Naive thymus-derived CD4-positive, alpha-beta T cell (primary cell): ENCODE data around the gene IFNL4. TPM values are rescaled to one million over a fixed set of nuclear protein-coding genes. Genes with fewer than 3 reads are reported as not detected.

Experiments
- ATAC-seq: fragments of 150-1000 bp; cut with Tn5 transposase; 2 replicates; pipeline ENCODE4 v1.10.0; 2021; ENCODE audit warnings: mild to moderate bottlenecking, moderate library complexity
- CTCF ChIA-PET: fragments of 350-600 bp; sonication (Branson Sonifier 250); formaldehyde crosslinking; loops from one replicate; lab custom pipeline; 2021; ENCODE audit warnings: antibody characterized with exemption; lab: Charles Lee
- POLR2A ChIA-PET: fragments of 350-600 bp; sonication (Branson Sonifier 250); formaldehyde crosslinking; loops from one replicate; lab custom pipeline; 2021; ENCODE audit warnings: antibody characterized with exemption, inconsistent platforms; lab: Charles Lee
- DNase-seq, 9 donors: peaks; one replicate each; pipeline versions ENCODE4 v3.0.0 to v3.0.0-alpha.2; 2020 to 2022; ENCODE audit warnings: mixed read lengths in 1 of 9
- H3K27ac ChIP-seq: one replicate; pipeline ENCODE4 v1.7.0; 2013; ENCODE audit warnings: mild to moderate bottlenecking, low read depth, low read length, moderate library complexity
- H3K27me3 ChIP-seq, 2 donors: one replicate each; pipeline ENCODE4 v1.7.0; 2013; ENCODE audit warnings: low read length in 2 of 2, mild to moderate bottlenecking in 2 of 2, moderate library complexity in 2 of 2; ENCODE audit not compliant: control insufficient read depth in 2 of 2, insufficient read depth in 2 of 2
- H3K36me3 ChIP-seq, 3 experiments: 1 replicate in 2 of 3; 2 replicates in 1 of 3; pipeline ENCODE4 v1.7.0; 2013; ENCODE audit warnings: low read length in 3 of 3, mild to moderate bottlenecking in 3 of 3, moderate library complexity in 1 of 3; ENCODE audit not compliant: insufficient read depth in 3 of 3, control insufficient read depth in 2 of 3
- H3K4me1 ChIP-seq, 2 donors: one replicate each; pipeline ENCODE4 v1.7.0; 2013; ENCODE audit warnings: low read length in 2 of 2, mild to moderate bottlenecking in 2 of 2, moderate library complexity in 1 of 2; ENCODE audit not compliant: control insufficient read depth in 2 of 2, insufficient read depth in 2 of 2
- H3K4me3 ChIP-seq: 2 replicates; pipeline ENCODE4 v1.7.0; 2013; ENCODE audit warnings: mild to moderate bottlenecking, low read length
- H3K9me3 ChIP-seq, 3 experiments: 1 replicate in 2 of 3; 2 replicates in 1 of 3; pipeline ENCODE4 v1.7.0; 2013; ENCODE audit warnings: low read length in 3 of 3; ENCODE audit not compliant: control insufficient read depth in 2 of 3
- H3K27ac Mint-ChIP-seq, 9 donors: one replicate each; pipeline ENCODE4 v1.8.0; 2020 to 2022; ENCODE audit warnings: mixed read lengths in 9 of 9, mild to moderate bottlenecking in 8 of 9, moderate library complexity in 5 of 9, inconsistent platforms in 2 of 9
- H3K27me3 Mint-ChIP-seq, 5 donors: one replicate each; pipeline ENCODE4 v1.8.0; 2021 to 2022; ENCODE audit warnings: mixed read lengths in 5 of 5, mild to moderate bottlenecking in 1 of 5
- H3K36me3 Mint-ChIP-seq, 5 donors: one replicate each; pipeline ENCODE4 v1.8.0; 2020 to 2022; ENCODE audit warnings: mixed read lengths in 5 of 5, mild to moderate bottlenecking in 3 of 5, inconsistent platforms in 1 of 5
- H3K4me1 Mint-ChIP-seq, 7 donors: one replicate each; pipeline ENCODE4 v1.8.0; 2020 to 2022; ENCODE audit warnings: mixed read lengths in 7 of 7, mild to moderate bottlenecking in 3 of 7, inconsistent platforms in 1 of 7
- H3K4me3 Mint-ChIP-seq, 10 donors: one replicate each; pipeline ENCODE4 v1.8.0; 2020 to 2022; ENCODE audit warnings: mild to moderate bottlenecking in 10 of 10, mixed read lengths in 10 of 10, moderate library complexity in 6 of 10, inconsistent platforms in 2 of 10
- H3K9me3 Mint-ChIP-seq, 11 donors: one replicate each; pipeline ENCODE4 v1.8.0; 2020 to 2022; ENCODE audit warnings: mixed read lengths in 11 of 11, mild to moderate bottlenecking in 4 of 11, inconsistent platforms in 1 of 11, moderate library complexity in 1 of 11
- intact Hi-C, 2 donors: fragments of 100-400 bp; cut with micrococcal nuclease; formaldehyde crosslinking; loops; one replicate each; pipeline ENCODE4 v1.15.1; 2023
- polyA plus RNA-seq, 2 donors: library from polyadenylated mRNA; unstranded; fragments of 300-500 nt; fragmentation: Illumina TruSeq; gene quantifications; one replicate each; pipeline ENCODE4 v1.2.3, GENCODE V29; 2021
- total RNA-seq, 6 experiments: library from RNA in 5 of 6; stranded (reverse) in 5 of 6; gene quantifications; 1 replicate in 5 of 6; 2 replicates in 1 of 6; pipeline ENCODE4 v1.2.3 and lab custom pipeline; 2021 to 2026

IFNL4 gene
- total and polyA plus RNA-seq, 7 experiments from 2014 or later = not detected

DNA sequence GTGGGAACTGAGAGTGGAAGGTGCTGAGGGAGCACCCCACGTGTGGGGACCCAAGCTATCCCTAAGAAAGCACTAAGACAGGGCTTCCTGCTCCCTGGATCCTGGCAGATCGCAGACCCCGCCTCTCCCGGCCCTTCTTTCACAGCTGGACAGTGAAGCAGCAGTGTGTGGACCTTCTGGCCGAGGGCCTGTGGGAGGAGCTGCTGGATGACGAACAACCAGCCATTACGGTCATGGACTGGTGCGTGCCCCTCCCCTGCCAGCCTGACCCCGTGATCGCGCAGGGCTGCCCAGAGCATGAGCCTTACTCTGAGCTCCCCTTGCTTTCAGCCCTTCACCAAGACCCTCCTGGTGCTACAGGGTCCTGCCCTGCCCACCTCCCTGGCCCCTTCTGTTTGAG, 49.6 kb downstream of the IFNL4 start:
- ATAC-seq = no peak
- POLR2A ChIA-PET = no interaction called here

DNA sequence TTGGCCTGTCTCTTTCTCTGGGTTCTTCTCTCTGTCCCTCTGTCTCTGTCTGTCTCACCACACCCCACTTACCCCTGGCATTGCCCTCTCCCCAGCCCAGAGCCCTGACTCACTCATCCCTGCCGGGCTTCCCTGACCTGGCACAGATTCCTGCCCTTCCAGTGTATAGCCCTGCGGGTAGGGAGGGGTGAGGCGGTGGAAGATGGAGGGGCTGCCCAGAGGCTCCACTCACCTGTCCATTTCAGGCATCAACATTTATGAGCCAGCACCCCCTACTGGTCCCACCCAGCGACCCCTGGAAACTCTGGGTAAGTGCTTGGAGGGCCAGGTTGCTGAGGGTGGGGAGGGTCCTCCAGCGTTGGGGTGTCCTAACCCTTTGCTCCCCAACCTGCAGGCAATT, 50.8 kb downstream of the IFNL4 start:
- DNase-seq (no peak), ATAC-seq (no peak)
- H3K9me3 Mint-ChIP-seq = no peaks in the 10 kb centered on the region
- peaks cover 12 to 24% (median 19%) of the 10 kb centered on the region in 7 donors for H3K4me1 Mint-ChIP-seq
- peaks cover 9 to 16% of the 10 kb centered on the region in 2 donors for H3K4me1 ChIP-seq
- peak overlapping the region in 3 of 10 donors; percentile 52 to 74 (median 56) for H3K4me3 Mint-ChIP-seq
- H3K4me3 ChIP-seq = no peak overlapping the region
- ChIA-PET POLR2A (no interaction called here), CTCF (no interaction called here)
- H3K36me3 Mint-ChIP-seq = peaks cover 0 to 2% (median 0%) of the 10 kb centered on the region in 5 donors
- H3K27me3 ChIP-seq = peaks cover 0 to 24% of the 10 kb centered on the region in 2 donors
- H3K27ac ChIP-seq = no peak overlapping the region
- intact Hi-C loops = no loop called here
- no peaks in the 10 kb centered on the region for H3K36me3 ChIP-seq
- no peak overlapping the region for H3K27ac Mint-ChIP-seq
- peaks cover 50 to 85% (median 69%) of the 10 kb centered on the region in 5 donors for H3K27me3 Mint-ChIP-seq
- no peaks in the 10 kb centered on the region for H3K9me3 ChIP-seq

More for the DNA sequence above, 49.6 kb downstream of the IFNL4 start:
- Histone ChIP-seq H3K4me1 (peaks cover 9 to 16% of the 10 kb centered on the region in 2 donors), H3K4me3 (no peak overlapping the region), H3K27ac (no peak overlapping the region), H3K36me3 (no peaks in the 10 kb centered on the region), H3K9me3 (no peaks in the 10 kb centered on the region), H3K27me3 (peaks cover 0 to 29% of the 10 kb centered on the region in 2 donors)
- DNase-seq = no peak
- Mint-ChIP-seq H3K9me3 (no peaks in the 10 kb centered on the region), H3K4me3 (peak overlapping the region in 1 of 10 donors; percentile 34), H3K27me3 (peaks cover 53 to 88% (median 70%) of the 10 kb centered on the region in 5 donors), H3K36me3 (peaks cover 0 to 2% (median 0%) of the 10 kb centered on the region in 5 donors), H3K4me1 (peaks cover 12 to 24% (median 19%) of the 10 kb centered on the region in 7 donors), H3K27ac (no peak overlapping the region)
- CTCF ChIA-PET = no interaction called here
- intact Hi-C loops = no loop called here

DNA sequence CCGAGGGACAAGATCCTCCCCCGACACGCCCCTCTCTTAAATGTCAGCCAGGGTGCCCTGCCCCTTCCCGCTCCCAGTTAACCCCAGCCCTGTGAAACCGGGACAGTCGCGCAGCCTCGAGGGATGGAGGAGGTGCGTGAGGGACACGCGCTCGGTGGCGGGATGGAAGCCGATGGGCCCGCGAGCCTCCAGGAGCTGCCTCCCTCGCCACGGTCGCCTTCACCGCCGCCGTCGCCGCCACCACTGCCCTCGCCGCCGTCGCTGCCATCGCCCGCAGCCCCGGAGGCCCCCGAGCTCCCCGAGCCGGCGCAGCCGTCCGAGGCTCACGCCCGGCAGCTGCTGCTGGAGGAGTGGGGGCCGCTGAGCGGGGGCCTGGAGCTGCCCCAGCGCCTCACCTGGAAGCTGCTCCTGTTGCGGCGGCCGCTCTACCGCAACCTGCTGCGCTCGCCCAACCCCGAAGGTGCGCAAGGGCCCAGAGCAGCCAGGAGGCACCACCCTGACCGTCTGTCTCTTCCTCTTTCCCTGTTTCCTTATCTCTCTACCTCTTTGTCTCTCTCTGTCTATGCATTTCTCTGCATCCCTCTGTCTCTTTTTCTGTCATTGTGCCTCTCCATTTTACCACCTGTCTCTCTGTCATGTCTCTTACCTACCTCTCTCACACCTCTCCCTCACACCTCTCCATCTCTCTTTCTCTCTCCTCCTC, 51.6 kb downstream of the IFNL4 start, which contains the start of gene NCCRP1:
Gene NCCRP1, plus strand, starts transcription at position 105 of the 703 bp plus-strand sequence. Its CDS starts 19 bp downstream, at position 124.
- H3K27ac ChIP-seq = no peak within 1 kb of the TSS
- peaks cover 0 to 19% of the 10 kb centered on the region in 2 donors for H3K27me3 ChIP-seq
- no peaks in the 10 kb centered on the region for H3K9me3 ChIP-seq
- peaks cover 0 to 2% (median 0%) of the 10 kb centered on the region in 5 donors for H3K36me3 Mint-ChIP-seq
- ChIA-PET CTCF (interaction anchor here (0.7 kb wide), 1 partner anchor 10 kb away, joined by 5 read pairs; no protein-coding TSS in a partner anchor), POLR2A (no interaction called here)
- intact Hi-C loops = no loop called here
- DNase-seq (no peak), ATAC-seq (no peak)
- peaks cover 12 to 24% (median 19%) of the 10 kb centered on the region in 7 donors for H3K4me1 Mint-ChIP-seq
- H3K4me3 ChIP-seq = no peak within 1 kb of the TSS
- peaks cover 46 to 78% (median 63%) of the 10 kb centered on the region in 5 donors for H3K27me3 Mint-ChIP-seq
- H3K4me1 ChIP-seq = peaks cover 9 to 16% of the 10 kb centered on the region in 2 donors
- H3K4me3 Mint-ChIP-seq = peak within 1 kb of the TSS; percentile 53 to 94 (median 63)
- H3K27ac Mint-ChIP-seq = no peak within 1 kb of the TSS
- no peaks in the 10 kb centered on the region for H3K36me3 ChIP-seq
- H3K9me3 Mint-ChIP-seq = no peaks in the 10 kb centered on the region

DNA sequence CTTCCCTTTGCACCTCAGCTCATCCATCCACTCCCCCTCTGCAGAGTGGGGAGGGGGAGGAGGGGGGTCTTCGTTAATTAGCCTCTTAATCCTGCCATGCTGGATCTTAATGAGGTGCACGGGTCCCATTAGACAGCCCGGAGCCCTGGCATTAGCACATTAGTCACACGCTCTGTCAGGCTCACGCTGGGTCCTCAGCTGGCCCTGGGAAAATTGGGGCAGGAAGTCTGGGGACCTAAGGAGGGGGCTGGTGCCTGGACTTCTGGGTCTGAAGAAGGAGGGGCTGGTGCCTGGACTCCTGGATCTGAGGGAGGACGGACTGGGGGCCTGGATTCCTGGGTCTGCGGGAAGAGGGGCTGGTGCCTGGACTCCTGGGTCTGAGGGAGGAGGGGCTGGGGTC, 52.3 kb downstream of the IFNL4 start:
- Histone ChIP-seq H3K9me3 (no peaks in the 10 kb centered on the region), H3K4me1 (peaks cover 9 to 16% of the 10 kb centered on the region in 2 donors), H3K36me3 (no peaks in the 10 kb centered on the region), H3K27me3 (peaks cover 0 to 19% of the 10 kb centered on the region in 2 donors), H3K4me3 (no peak overlapping the region), H3K27ac (no peak overlapping the region)
- ChIA-PET CTCF (no interaction called here), POLR2A (no interaction called here)
- no peaks in the 10 kb centered on the region for H3K9me3 Mint-ChIP-seq
- peak overlapping the region in 5 of 10 donors; percentile 12 to 74 (median 33) for H3K4me3 Mint-ChIP-seq
- H3K4me1 Mint-ChIP-seq = peaks cover 12 to 24% (median 19%) of the 10 kb centered on the region in 7 donors
- no peak overlapping the region for H3K27ac Mint-ChIP-seq
- ATAC-seq (peak; percentile 4), DNase-seq (no peak)
- intact Hi-C loops = no loop called here
- H3K36me3 Mint-ChIP-seq = peaks cover 0 to 2% (median 0%) of the 10 kb centered on the region in 5 donors
- H3K27me3 Mint-ChIP-seq = peaks cover 40 to 77% (median 57%) of the 10 kb centered on the region in 5 donors

Other genes with a start within 250 kb of the IFNL4 start
- under 1 TPM in 3 of 5 experiments, not detected in 2; 0.35 to 0.48 (median 0.39) TPM for gene FBXO27, start 216.3 kb downstream of the IFNL4 start, total RNA-seq
- not detected for gene FBXO27, start 216.3 kb downstream of the IFNL4 start, polyA plus RNA-seq
- not detected for gene ACP7, start 164.5 kb downstream of the IFNL4 start, total RNA-seq
- not detected for gene ACP7, start 164.5 kb downstream of the IFNL4 start, polyA plus RNA-seq
- gene PAK4, start 123.1 kb downstream of the IFNL4 start, total RNA-seq = 10 to 100 TPM in 4 of 5 experiments, 1 to 10 TPM in 1; 9.3 to 17.5 (median 12.7) TPM
- gene PAK4, start 123.1 kb downstream of the IFNL4 start, polyA plus RNA-seq = 1 to 10 TPM; 1.0 to 1.9 TPM
- not detected for gene NCCRP1, start 51.9 kb downstream of the IFNL4 start, total RNA-seq
- gene NCCRP1, start 51.9 kb downstream of the IFNL4 start, polyA plus RNA-seq = not detected
- gene SYCN, start 44.6 kb downstream of the IFNL4 start, total RNA-seq = not detected
- gene SYCN, start 44.6 kb downstream of the IFNL4 start, polyA plus RNA-seq = not detected
- not detected for gene IFNL3, start 3.9 kb downstream of the IFNL4 start, total RNA-seq
- not detected for gene IFNL3, start 3.9 kb downstream of the IFNL4 start, polyA plus RNA-seq
- not detected for gene IFNL2, start 19.5 kb upstream of the IFNL4 start, total RNA-seq
- not detected for gene IFNL2, start 19.5 kb upstream of the IFNL4 start, polyA plus RNA-seq
- not detected for gene IFNL1, start 47.6 kb upstream of the IFNL4 start, total RNA-seq
- gene IFNL1, start 47.6 kb upstream of the IFNL4 start, polyA plus RNA-seq = not detected
- 10 to 100 TPM in 2 of 5 experiments, 1 to 10 TPM in 3; 4.0 to 11.6 (median 6.0) TPM for gene LRFN1, start 72.0 kb upstream of the IFNL4 start, total RNA-seq
- gene LRFN1, start 72.0 kb upstream of the IFNL4 start, polyA plus RNA-seq = 1 to 10 TPM; 3.9 to 7.1 TPM
- 100 to 1,000 TPM; 345 to 516 (median 429) TPM for gene GMFG, start 87.2 kb upstream of the IFNL4 start, total RNA-seq
- gene GMFG, start 87.2 kb upstream of the IFNL4 start, polyA plus RNA-seq = 1,000 to 10,000 TPM; 1,379 to 1,413 TPM
- 10 to 100 TPM; 52.0 to 84.6 (median 65.6) TPM for gene SAMD4B, start 93.6 kb upstream of the IFNL4 start, total RNA-seq
- 10 to 100 TPM in 1 of 2 donors, 1 to 10 TPM in 1; 7.3 to 19.7 TPM for gene SAMD4B, start 93.6 kb upstream of the IFNL4 start, polyA plus RNA-seq
- gene PAF1, start 142.2 kb upstream of the IFNL4 start, total RNA-seq = 100 to 1,000 TPM in 1 of 5 experiments, 10 to 100 TPM in 4; 42.8 to 104 (median 55.5) TPM
- gene PAF1, start 142.2 kb upstream of the IFNL4 start, polyA plus RNA-seq = 10 to 100 TPM; 35.8 to 59.7 TPM
- 10 to 100 TPM; 44.2 to 57.2 (median 49.4) TPM for gene MED29, start 142.5 kb upstream of the IFNL4 start, total RNA-seq
- 10 to 100 TPM; 57.4 to 61.0 TPM for gene MED29, start 142.5 kb upstream of the IFNL4 start, polyA plus RNA-seq
- gene ZFP36, start 158.0 kb upstream of the IFNL4 start, total RNA-seq = 1,000 to 10,000 TPM in 1 of 5 experiments, 100 to 1,000 TPM in 3, 10 to 100 TPM in 1; 72.1 to 1,250 (median 187) TPM
- gene ZFP36, start 158.0 kb upstream of the IFNL4 start, polyA plus RNA-seq = 10 to 100 TPM; 75.5 to 97.1 TPM
- 100 to 1,000 TPM in 1 of 5 experiments, 10 to 100 TPM in 4; 16.4 to 205 (median 58.2) TPM for gene PLEKHG2, start 163.8 kb upstream of the IFNL4 start, total RNA-seq
- gene PLEKHG2, start 163.8 kb upstream of the IFNL4 start, polyA plus RNA-seq = 10 to 100 TPM in 1 of 2 donors, 1 to 10 TPM in 1; 2.6 to 18.5 TPM
- gene RPS16, start 187.1 kb upstream of the IFNL4 start, total RNA-seq = 1,000 to 10,000 TPM; 2,281 to 4,335 (median 4,063) TPM
- gene RPS16, start 187.1 kb upstream of the IFNL4 start, polyA plus RNA-seq = 1,000 to 10,000 TPM; 2,448 to 2,618 TPM
- gene SUPT5H, start 196.7 kb upstream of the IFNL4 start, total RNA-seq = 100 to 1,000 TPM; 180 to 247 (median 203) TPM
- 100 to 1,000 TPM in 1 of 2 donors, 10 to 100 TPM in 1; 78.7 to 127 TPM for gene SUPT5H, start 196.7 kb upstream of the IFNL4 start, polyA plus RNA-seq
- 10 to 100 TPM; 43.5 to 70.0 (median 50.0) TPM for gene TIMM50, start 232.0 kb upstream of the IFNL4 start, total RNA-seq
- gene TIMM50, start 232.0 kb upstream of the IFNL4 start, polyA plus RNA-seq = 10 to 100 TPM; 43.8 to 50.8 TPM